Amniotic epithelial cell (primary cell): ENCODE measurements around the gene RASAL2.
"Not testable (repeated sequence)": the region's sequence is repeated elsewhere in the genome, so short reads cannot be mapped to it uniquely, and the experiment has no call there.

ENCODE experiments used
- DNase-seq: peaks from one replicate; pipeline ENCODE4 v3.0.0-alpha.2; 2010; ENCODE audit warnings: low read depth

Gene RASAL2

GRCh38 chr1:178165196-178165595 is 71.3 kb downstream of the RASAL2 start:
- DNase-seq, result no peak

- DNase-seq, result no peak
Observed at GRCh38 chr1:178166429-178167024, 72.6 kb downstream of the RASAL2 start.

GRCh38 chr1:178168536-178168935 is 74.6 kb downstream of the RASAL2 start:
- peak; percentile 82 for DNase-seq

- no peak for DNase-seq
Observed at GRCh38 chr1:178169649-178170048, 75.7 kb downstream of the RASAL2 start.

- peak; percentile 85 for DNase-seq
Observed at GRCh38 chr1:178172939-178173338, 79.0 kb downstream of the RASAL2 start.

GRCh38 chr1:178174539-178174938 is 80.6 kb downstream of the RASAL2 start:
- peak; percentile 46 for DNase-seq

GRCh38 chr1:178180405-178180804 is 86.5 kb downstream of the RASAL2 start:
- no peak for DNase-seq

- no peak for DNase-seq
Observed at GRCh38 chr1:178183796-178184195, 89.9 kb downstream of the RASAL2 start.

- DNase-seq, result no peak
Observed at GRCh38 chr1:178188306-178188705, 94.4 kb downstream of the RASAL2 start.

- peak; percentile 63 for DNase-seq
Observed at GRCh38 chr1:178189814-178190213, 95.9 kb downstream of the RASAL2 start.

- DNase-seq, result no peak
Observed at GRCh38 chr1:178190881-178191280, 97.0 kb downstream of the RASAL2 start.

- peak; percentile 82 for DNase-seq
Observed at GRCh38 chr1:178192686-178193085, 98.8 kb downstream of the RASAL2 start.

GRCh38 chr1:178196631-178197030 is 102.7 kb downstream of the RASAL2 start:
- peak; percentile 13 for DNase-seq

GRCh38 chr1:178202095-178202494 is 108.2 kb downstream of the RASAL2 start:
- not testable (repeated sequence) for DNase-seq

- not testable (repeated sequence) for DNase-seq
Observed at GRCh38 chr1:178202546-178202945, 108.6 kb downstream of the RASAL2 start.

GRCh38 chr1:178208269-178208856 is 114.5 kb downstream of the RASAL2 start:
- DNase-seq, result not testable (repeated sequence)

- no peak for DNase-seq
Observed at GRCh38 chr1:178209935-178210334, 116.0 kb downstream of the RASAL2 start.

GRCh38 chr1:178218550-178218949 is 124.6 kb downstream of the RASAL2 start:
- no peak for DNase-seq

GRCh38 chr1:178220094-178220493 is 126.2 kb downstream of the RASAL2 start:
- peak; percentile 71 for DNase-seq

GRCh38 chr1:178223289-178223688 is 129.4 kb downstream of the RASAL2 start:
- no peak for DNase-seq

- DNase-seq, result no peak
Observed at GRCh38 chr1:178224358-178224757, 130.5 kb downstream of the RASAL2 start.

GRCh38 chr1:178230881-178231409 is 137.0 kb downstream of the RASAL2 start:
- no peak for DNase-seq

- no peak for DNase-seq
Observed at GRCh38 chr1:178232108-178232507, 138.2 kb downstream of the RASAL2 start.

GRCh38 chr1:178232949-178233348 is 139.0 kb downstream of the RASAL2 start:
- peak; percentile 55 for DNase-seq
